ENCODE measurements around the gene SLC1A2. TPM values are rescaled to one million over a fixed set of nuclear protein-coding genes. Genes with fewer than 3 reads are reported as not detected.

SLC1A2 gene
- total and polyA plus RNA-seq, 11 donors: 0.80 to 23.5 (median 5.2) TPM

DNA sequence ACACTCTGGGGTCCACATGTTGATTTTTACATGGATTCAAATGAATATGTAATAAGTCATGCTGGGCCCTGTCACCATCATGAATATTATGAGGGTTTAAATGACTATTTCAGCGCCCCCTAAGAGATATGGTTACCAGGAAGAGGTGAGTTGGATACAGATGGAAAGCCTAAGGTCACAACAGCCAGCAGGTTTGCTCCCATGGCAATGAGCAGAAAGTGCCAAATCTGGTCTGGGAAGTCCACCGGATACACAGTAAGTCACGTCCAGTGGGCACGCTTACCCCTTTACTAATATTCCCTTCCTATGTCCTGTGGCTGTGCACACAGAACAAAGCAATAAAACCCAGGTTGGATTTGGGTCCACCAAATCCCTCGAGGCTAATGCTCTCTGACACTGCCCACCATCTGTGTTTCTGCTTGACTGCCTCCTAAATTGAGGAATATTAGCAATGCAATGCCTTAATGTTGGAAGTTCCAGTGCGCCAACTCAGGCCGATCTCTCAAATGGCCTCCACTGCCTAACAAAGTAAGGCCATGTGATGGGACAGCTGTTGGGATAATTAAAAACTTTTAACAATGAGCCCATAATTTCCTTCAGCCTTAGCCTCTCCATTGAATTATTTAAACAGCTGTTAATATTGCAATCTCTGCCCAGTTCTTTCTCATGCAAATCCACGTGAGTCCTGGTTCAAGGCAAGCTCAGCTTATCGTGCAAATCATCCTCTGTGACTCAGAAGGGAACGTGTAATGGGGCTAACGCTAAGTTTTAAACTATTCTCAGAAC lies 97.6 kb downstream of the SLC1A2 start:
- intact Hi-C loops (cut with DNase I): no loop called here
- Histone ChIP-seq H3K36me3 (no peaks in the 10 kb centered on the region), H3K27me3 (no peaks in the 10 kb centered on the region), H3K9me3 (no peaks in the 10 kb centered on the region), H3K4me3 (no peak overlapping the region), H3K27ac (peak overlapping the region in 8 of 12 donors; percentile 14 to 59 (median 44)), H3K4me1 (peaks cover 0 to 44% (median 23%) of the 10 kb centered on the region in 12 donors)
- no peak for TF ChIP-seq CTCF (IDR thresholded peaks at IDR 0.05)
- no peak for TF ChIP-seq POLR2A (IDR thresholded peaks at IDR 0.05)
- peak in 4 of 5 donors; percentile 40 to 55 (median 50) for DNase-seq
- peak; percentile 68 to 93 (median 75) for ATAC-seq
- WGBS, 4 donors: 46 to 66% (median 49%) methylated on average over 11 of the region's 11 CpGs

DNA sequence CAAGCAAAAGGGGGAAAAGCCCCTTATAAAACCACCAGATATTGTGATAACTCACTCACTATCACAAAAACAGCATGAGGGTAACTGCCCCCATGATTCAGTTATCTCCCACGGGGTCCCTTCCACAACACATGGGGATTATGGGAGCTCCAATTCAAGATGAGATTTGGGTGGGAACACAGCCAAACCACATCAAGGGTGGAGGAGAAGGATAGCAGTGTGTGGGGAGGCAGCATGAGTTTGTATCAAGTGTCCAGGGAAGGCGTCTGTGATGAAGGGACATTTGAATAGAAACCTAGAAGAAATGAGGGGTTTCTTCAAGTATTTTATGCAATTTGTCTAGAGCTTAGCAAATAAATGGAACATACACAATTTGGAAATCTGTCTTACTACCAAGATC lies 98.2 kb downstream of the SLC1A2 start:
- WGBS, 4 donors: 72 to 89% (median 85%) methylated on average over 2 of the region's 2 CpGs
- TF ChIP-seq POLR2A (IDR thresholded peaks at IDR 0.05) (no peak), CTCF (IDR thresholded peaks at IDR 0.05) (no peak)
- no peaks in the 10 kb centered on the region for H3K9me3 ChIP-seq
- peak overlapping the region in 5 of 12 donors; percentile 14 to 57 (median 34) for H3K27ac ChIP-seq
- no peak for DNase-seq
- no peaks in the 10 kb centered on the region for H3K27me3 ChIP-seq
- H3K4me1 ChIP-seq: peaks cover 0 to 44% (median 23%) of the 10 kb centered on the region in 12 donors
- H3K36me3 ChIP-seq: no peaks in the 10 kb centered on the region
- H3K4me3 ChIP-seq: no peak overlapping the region
- no peak for ATAC-seq
- intact Hi-C loops (cut with DNase I): no loop called here

DNA sequence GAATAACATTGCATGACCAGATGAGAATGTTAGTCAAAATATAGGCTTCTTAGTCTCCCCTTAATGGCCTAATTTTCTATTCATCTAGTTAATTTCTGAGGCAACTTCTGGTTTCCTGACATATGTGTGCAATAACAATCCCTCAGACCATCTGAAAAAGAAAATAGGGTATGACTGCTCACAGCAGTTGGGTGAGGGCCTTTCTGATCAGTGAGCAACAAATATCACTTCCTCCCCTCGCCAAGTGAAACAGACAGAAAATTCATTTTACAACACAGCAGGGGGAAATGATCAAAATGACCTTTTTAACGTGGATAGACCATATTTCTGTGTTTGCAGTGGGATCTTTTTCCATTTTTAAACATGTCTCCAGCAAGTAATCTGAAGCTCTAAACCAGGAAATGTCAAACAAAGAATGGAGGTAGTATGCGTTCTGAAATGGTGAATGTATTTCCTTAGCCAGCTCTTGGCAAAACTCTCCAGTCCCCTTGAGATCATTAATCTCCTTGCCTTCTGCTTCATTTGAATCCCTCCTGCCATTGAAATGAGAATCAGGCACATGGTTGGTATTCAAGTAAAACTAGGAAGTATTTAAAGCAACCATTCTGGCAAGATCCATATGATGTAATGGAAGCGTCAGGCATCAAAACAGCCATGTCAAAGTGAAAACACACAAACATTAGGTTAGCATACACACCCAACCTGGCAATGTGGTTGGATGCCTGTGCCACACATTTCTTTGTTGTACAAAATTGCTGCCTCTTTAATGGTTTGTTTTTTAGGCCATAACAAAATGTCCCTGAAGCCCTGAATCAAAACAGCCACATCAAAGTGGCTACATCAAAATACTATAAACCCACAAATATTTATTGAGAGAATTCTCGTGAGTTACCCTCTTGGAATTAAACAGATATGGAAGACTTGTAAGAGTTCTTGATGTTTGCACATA lies 100.1 kb downstream of the SLC1A2 start:
- ATAC-seq (no peak), DNase-seq (no peak)
- Histone ChIP-seq H3K4me3 (no peak overlapping the region), H3K4me1 (peaks cover 0 to 44% (median 23%) of the 10 kb centered on the region in 12 donors), H3K9me3 (no peaks in the 10 kb centered on the region), H3K27ac (peak overlapping the region in 2 of 12 donors; percentile 16 to 47), H3K27me3 (no peaks in the 10 kb centered on the region), H3K36me3 (no peaks in the 10 kb centered on the region)
- intact Hi-C loops (cut with DNase I): no loop called here
- no peak for TF ChIP-seq CTCF (IDR thresholded peaks at IDR 0.05)
- TF ChIP-seq POLR2A (IDR thresholded peaks at IDR 0.05): no peak
- WGBS, 4 donors: 66 to 77% (median 74%) methylated on average over 5 of the region's 5 CpGs

GRCh38 chr11:35318309-35318708 lies 101.0 kb downstream of the SLC1A2 start:
- H3K4me1 ChIP-seq: peaks cover 0 to 45% (median 23%) of the 10 kb centered on the region in 12 donors
- TF ChIP-seq POLR2A (IDR thresholded peaks at IDR 0.05): no peak
- TF ChIP-seq CTCF (IDR thresholded peaks at IDR 0.05): no peak
- no peaks in the 10 kb centered on the region for H3K36me3 ChIP-seq
- ATAC-seq (no peak), DNase-seq (no peak)
- intact Hi-C loops (cut with DNase I): no loop called here
- H3K27ac ChIP-seq: peak overlapping the region in 1 of 12 donors; percentile 47
- H3K4me3 ChIP-seq: no peak overlapping the region
- no peaks in the 10 kb centered on the region for H3K27me3 ChIP-seq
- no peaks in the 10 kb centered on the region for H3K9me3 ChIP-seq
- WGBS, 4 donors: 64 to 67% (median 65%) methylated on average over 1 of the region's 1 CpG

All from heart left ventricle (tissue), 16 donors.